Suprapubic skin (tissue), 4 donors: Measurements from ENCODE around the gene THAP10. TPM values are rescaled to one million over a fixed set of nuclear protein-coding genes. Genes with fewer than 3 reads are reported as not detected.
A peak's percentile ranks its signal among the peaks of the same experiment; 100 is the strongest.

ENCODE experiments used
- DNase-seq, 2 donors: peaks; one replicate each; pipeline ENCODE4 v3.0.0-alpha.2; 2019; ENCODE audit warnings: low spot score in 2 of 2
- H3K27ac ChIP-seq: fragments of 200-600 bp; sonication (generic); one replicate; pipeline ENCODE4 v1.5.1; 2019
- H3K27me3 ChIP-seq: fragments of 200-600 bp; sonication (generic); one replicate; pipeline ENCODE4 v1.5.1; 2019
- H3K36me3 ChIP-seq: fragments of 200-600 bp; sonication (generic); one replicate; pipeline ENCODE4 v1.5.1; 2019
- H3K4me1 ChIP-seq: fragments of 200-600 bp; sonication (generic); one replicate; pipeline ENCODE4 v1.5.1; 2019
- H3K4me3 ChIP-seq: fragments of 200-600 bp; sonication (generic); one replicate; pipeline ENCODE4 v1.5.1; 2019; ENCODE audit warnings: mild to moderate bottlenecking
- H3K9me3 ChIP-seq: fragments of 200-600 bp; sonication (generic); one replicate; pipeline ENCODE4 v1.5.1; 2019
- EP300 ChIP-seq: sonication (generic); formaldehyde crosslinking; IDR thresholded peaks from one replicate; pipeline ENCODE4 v1.6.1; 2017; ENCODE audit warnings: antibody characterized with exemption
- POLR2A ChIP-seq, 2 donors: fragments of 450-650 bp; IDR thresholded peaks; one replicate each; pipeline ENCODE4 v1.6.1; 2017; ENCODE audit warnings: antibody characterized with exemption in 2 of 2, mild to moderate bottlenecking in 2 of 2, moderate library complexity in 2 of 2
- POLR2AphosphoS5 ChIP-seq, 3 donors: sonication (generic); formaldehyde crosslinking; IDR thresholded peaks; one replicate each; pipeline ENCODE4 v1.6.1; 2017; ENCODE audit warnings: antibody characterized with exemption in 3 of 3
- WGBS: methylation state at CpG from one replicate; pipeline ENCODE4 v1.1.5; 2018; 5-methylcytosine and 5-hydroxymethylcytosine counted together
- total RNA-seq, 4 donors: library from RNA; depleted of rRNA; stranded (reverse); fragments of >200 nt; gene quantifications; one replicate each; pipeline ENCODE4 v1.1.0, GENCODE V29; 2016
- TF ChIP-seq, protein P1 (sequence below), 2 donors: fragments of 200-600 bp in 1 of 2; fragments of 450-650 bp in 1 of 2; sonication (generic) in 1 of 2; IDR thresholded peaks; one replicate each; pipeline ENCODE4 v1.5.1; 2016 to 2019; ENCODE audit warnings: antibody characterized with exemption in 2 of 2, mild to moderate bottlenecking in 1 of 2, moderate library complexity in 1 of 2

The THAP10 gene
- total RNA-seq, 4 donors from 2014 or later, result 0.87 to 2.7 (median 1.2) TPM

DNA sequence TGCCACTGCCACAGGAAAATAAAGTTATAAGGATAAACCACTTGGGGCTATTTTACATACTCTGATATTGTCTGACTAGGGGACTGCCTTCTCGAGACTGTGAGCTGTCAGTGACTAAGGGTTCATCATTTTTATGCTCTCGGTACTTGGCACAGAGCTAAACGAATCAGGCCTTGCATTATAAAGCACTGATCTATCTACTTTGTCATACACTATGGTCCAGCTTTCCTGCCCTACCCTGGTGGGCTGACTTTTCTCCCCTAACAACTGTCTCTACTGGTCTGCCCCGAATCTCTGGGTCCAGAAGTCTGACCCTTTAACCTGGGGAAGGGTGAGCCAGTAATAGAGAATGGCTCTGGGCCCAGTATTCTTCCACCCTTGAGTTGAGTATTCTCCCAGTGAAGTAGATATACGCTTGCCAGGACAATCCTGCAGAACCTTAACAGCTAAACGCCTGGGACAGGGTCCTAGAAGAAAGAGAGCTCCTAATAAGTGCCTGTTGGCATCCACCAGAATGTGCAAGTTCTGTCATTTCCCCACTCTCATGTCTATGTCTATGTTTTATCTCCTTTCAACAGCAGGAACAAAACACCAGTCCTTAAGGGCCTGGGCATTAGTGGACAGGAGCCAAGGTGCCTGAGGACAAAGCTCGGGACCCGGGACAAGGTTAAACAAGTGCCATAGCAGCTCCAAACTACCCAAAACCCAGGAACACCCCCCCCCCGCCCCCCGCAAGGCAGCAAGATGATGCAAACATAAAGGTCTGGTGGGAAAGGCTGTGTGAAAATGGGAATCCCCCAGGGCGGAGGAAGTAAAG lies 39.5 kb downstream of the THAP10 start:
- peak overlapping the region; percentile 85 for H3K4me3 ChIP-seq
- 38% methylated on average over 11 of the region's 11 CpGs for WGBS
- no peak for TF ChIP-seq POLR2AphosphoS5 (IDR thresholded peaks at IDR 0.05)
- no peak for TF ChIP-seq EP300
- TF ChIP-seq, protein P1, sequence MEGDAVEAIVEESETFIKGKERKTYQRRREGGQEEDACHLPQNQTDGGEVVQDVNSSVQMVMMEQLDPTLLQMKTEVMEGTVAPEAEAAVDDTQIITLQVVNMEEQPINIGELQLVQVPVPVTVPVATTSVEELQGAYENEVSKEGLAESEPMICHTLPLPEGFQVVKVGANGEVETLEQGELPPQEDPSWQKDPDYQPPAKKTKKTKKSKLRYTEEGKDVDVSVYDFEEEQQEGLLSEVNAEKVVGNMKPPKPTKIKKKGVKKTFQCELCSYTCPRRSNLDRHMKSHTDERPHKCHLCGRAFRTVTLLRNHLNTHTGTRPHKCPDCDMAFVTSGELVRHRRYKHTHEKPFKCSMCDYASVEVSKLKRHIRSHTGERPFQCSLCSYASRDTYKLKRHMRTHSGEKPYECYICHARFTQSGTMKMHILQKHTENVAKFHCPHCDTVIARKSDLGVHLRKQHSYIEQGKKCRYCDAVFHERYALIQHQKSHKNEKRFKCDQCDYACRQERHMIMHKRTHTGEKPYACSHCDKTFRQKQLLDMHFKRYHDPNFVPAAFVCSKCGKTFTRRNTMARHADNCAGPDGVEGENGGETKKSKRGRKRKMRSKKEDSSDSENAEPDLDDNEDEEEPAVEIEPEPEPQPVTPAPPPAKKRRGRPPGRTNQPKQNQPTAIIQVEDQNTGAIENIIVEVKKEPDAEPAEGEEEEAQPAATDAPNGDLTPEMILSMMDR (IDR thresholded peaks at IDR 0.05), result no peak
- no peak for TF ChIP-seq POLR2A (IDR thresholded peaks at IDR 0.05)
- peaks cover 41% of the 10 kb centered on the region for H3K4me1 ChIP-seq
- H3K27ac ChIP-seq, result peak overlapping the region; percentile 92
- no peak for DNase-seq
- no peaks in the 10 kb centered on the region for H3K9me3 ChIP-seq
- H3K36me3 ChIP-seq, result no peaks in the 10 kb centered on the region
- H3K27me3 ChIP-seq, result peaks cover 3% of the 10 kb centered on the region

DNA sequence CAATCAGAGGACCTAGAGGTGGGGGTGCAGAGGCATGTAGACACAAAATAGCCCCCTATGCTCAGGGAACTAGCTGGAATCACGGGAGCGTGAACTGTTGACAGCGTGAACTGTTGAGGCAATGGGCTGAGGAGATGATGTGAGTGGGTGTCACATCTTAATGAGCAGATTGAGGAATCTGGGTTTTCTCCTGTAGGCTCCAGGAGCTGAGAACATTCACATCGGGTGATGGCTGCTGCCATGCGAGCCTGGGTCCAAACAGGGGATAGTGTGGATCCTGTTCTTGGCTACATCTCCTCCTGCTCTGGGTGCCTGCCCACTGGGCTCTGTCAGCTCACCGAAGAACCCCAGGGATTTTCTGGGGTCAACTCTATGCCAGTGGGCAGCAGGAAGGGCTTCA lies 40.3 kb downstream of the THAP10 start:
- Histone ChIP-seq H3K27me3 (peaks cover 3% of the 10 kb centered on the region), H3K27ac (no peak overlapping the region), H3K4me3 (peak overlapping the region; percentile 85), H3K4me1 (peaks cover 36% of the 10 kb centered on the region), H3K9me3 (no peaks in the 10 kb centered on the region), H3K36me3 (no peaks in the 10 kb centered on the region)
- 92% methylated on average over 5 of the region's 6 CpGs for WGBS
- no peak for DNase-seq
- no peak for TF ChIP-seq POLR2A (IDR thresholded peaks at IDR 0.05)
- TF ChIP-seq POLR2AphosphoS5 (IDR thresholded peaks at IDR 0.05), result no peak
- TF ChIP-seq, protein P1 (IDR thresholded peaks at IDR 0.05), result no peak
- no peak for TF ChIP-seq EP300

DNA sequence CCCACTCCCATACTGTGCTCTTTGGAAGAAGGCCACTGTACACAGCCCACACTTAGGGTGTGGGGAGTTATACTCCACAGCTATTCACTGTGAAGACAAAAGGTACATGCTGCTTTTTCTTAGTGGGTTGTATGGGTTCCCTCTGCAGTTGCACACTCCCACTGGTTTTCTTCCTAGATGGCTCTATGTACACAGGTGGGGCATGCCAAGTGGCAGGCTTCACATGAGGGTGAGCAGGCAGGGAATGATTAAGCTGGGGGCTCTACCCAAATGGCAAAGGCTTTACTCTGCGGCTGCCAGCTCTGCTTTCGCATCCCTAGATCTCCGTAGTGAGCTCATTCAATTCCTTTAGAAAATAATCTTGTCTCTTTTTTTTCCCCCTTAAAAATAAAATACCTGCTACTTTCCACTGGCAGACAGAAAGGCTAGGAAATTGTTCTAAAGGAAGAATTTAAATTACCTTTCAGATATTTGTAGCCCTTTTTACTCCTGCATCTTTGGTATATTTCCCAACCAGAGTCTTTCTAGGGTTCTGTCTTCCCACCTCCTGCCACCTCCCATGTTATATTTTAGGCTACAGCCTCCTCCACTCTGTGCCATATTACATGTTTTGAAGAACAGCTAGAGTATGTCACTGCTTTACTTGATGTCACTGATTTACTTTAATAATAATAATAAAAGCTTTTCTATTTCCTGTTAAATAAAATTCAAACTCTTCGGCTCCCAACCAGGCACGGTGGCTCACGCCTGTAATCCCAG lies 46.5 kb downstream of the THAP10 start:
- no peaks in the 10 kb centered on the region for H3K4me1 ChIP-seq
- H3K27ac ChIP-seq, result no peak overlapping the region
- H3K27me3 ChIP-seq, result no peaks in the 10 kb centered on the region
- no peak overlapping the region for H3K4me3 ChIP-seq
- no peaks in the 10 kb centered on the region for H3K9me3 ChIP-seq
- no peaks in the 10 kb centered on the region for H3K36me3 ChIP-seq
- DNase-seq, result no peak
- WGBS, result 95% methylated on average over 6 of the region's 6 CpGs
- TF ChIP-seq, protein P1 (IDR thresholded peaks at IDR 0.05), result no peak
- TF ChIP-seq EP300 (no peak), POLR2AphosphoS5 (IDR thresholded peaks at IDR 0.05) (no peak), POLR2A (IDR thresholded peaks at IDR 0.05) (no peak)

DNA sequence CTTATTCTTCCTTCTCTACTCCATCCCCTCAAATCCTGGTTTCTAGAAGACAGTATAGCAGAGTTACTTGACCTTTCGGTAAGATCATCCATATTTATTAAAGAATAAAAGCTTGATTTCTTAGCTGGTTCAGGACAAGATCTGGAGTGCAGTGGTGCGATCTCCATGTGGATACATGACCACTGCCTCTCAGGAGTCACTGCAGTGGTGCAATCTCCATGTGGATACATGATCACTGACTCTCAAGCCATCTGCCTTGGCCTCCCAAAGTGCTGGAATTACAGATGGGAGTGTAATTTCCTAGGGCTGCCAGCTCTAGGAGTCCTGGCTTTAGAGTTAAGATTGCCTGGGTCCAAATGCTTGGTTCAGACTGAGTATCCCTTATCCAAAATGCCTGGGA lies 54.8 kb downstream of the THAP10 start:
- Histone ChIP-seq H3K4me3 (no peak overlapping the region), H3K4me1 (peaks cover 13% of the 10 kb centered on the region), H3K36me3 (peaks cover 8% of the 10 kb centered on the region), H3K9me3 (no peaks in the 10 kb centered on the region), H3K27me3 (no peaks in the 10 kb centered on the region), H3K27ac (no peak overlapping the region)
- WGBS, result 94% methylated on average over 2 of the region's 2 CpGs
- no peak for TF ChIP-seq POLR2A (IDR thresholded peaks at IDR 0.05)
- no peak for TF ChIP-seq EP300
- no peak for TF ChIP-seq POLR2AphosphoS5 (IDR thresholded peaks at IDR 0.05)
- TF ChIP-seq, protein P1 (IDR thresholded peaks at IDR 0.05), result no peak
- DNase-seq, result no peak

DNA sequence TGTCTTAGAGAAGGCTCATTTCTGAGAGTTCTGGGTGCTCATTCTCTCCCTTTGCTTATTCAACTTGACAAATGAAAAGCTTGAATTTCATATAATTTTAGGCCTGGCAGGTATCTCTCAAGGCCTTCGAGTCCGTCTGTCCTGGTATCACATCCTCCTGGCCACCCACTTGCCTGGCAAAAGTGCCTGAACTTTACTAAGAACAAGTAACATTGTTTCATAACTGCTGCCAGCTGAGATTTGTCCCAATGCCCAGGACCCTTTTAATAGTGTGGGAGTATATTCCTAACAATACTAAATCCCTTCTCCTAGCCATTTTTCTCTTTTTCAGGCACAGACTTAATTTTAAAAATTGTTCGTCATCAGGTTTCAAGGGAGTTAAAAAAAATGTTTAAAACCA lies 56.4 kb downstream of the THAP10 start:
- Histone ChIP-seq H3K36me3 (peaks cover 15% of the 10 kb centered on the region), H3K9me3 (no peaks in the 10 kb centered on the region), H3K4me3 (no peak overlapping the region), H3K27ac (peak overlapping the region; percentile 32), H3K27me3 (no peaks in the 10 kb centered on the region), H3K4me1 (peaks cover 13% of the 10 kb centered on the region)
- DNase-seq, result no peak
- TF ChIP-seq POLR2A (IDR thresholded peaks at IDR 0.05) (no peak), EP300 (no peak), POLR2AphosphoS5 (IDR thresholded peaks at IDR 0.05) (no peak)
- TF ChIP-seq, protein P1 (IDR thresholded peaks at IDR 0.05), result no peak
- 77% methylated on average over 3 of the region's 3 CpGs for WGBS
